Trophoblast cell (in vitro differentiated cells and primary cell): Measurements from ENCODE around the gene CTDSPL2.

Experiments used
- DNase-seq, 2 donors: peaks; one replicate each; pipeline ENCODE4 v3.0.0-alpha.2; 2016
- H2AFZ ChIP-seq: 2 replicates; pipeline ENCODE4 v1.6.1; 2013; ENCODE audit warnings: low read length, moderate library complexity, mild to moderate bottlenecking; ENCODE audit not compliant: insufficient read depth, poor library complexity
- H2AK5ac ChIP-seq: 2 replicates; pipeline ENCODE4 v1.6.1; 2013; ENCODE audit warnings: mild to moderate bottlenecking, low read length
- H2BK120ac ChIP-seq: 2 replicates; pipeline ENCODE4 v1.6.1; 2013; ENCODE audit warnings: low read length, mild to moderate bottlenecking, moderate library complexity; ENCODE audit not compliant: insufficient read depth, poor library complexity
- H2BK12ac ChIP-seq: 2 replicates; pipeline ENCODE4 v1.6.1; 2013; ENCODE audit warnings: mild to moderate bottlenecking, low read length, moderate library complexity
- H2BK5ac ChIP-seq: 2 replicates; pipeline ENCODE4 v1.6.1; 2013; ENCODE audit warnings: low read length, low read depth, moderate library complexity, mild to moderate bottlenecking; ENCODE audit not compliant: poor library complexity
- H3K14ac ChIP-seq: 2 replicates; pipeline ENCODE4 v1.6.1; 2013; ENCODE audit warnings: mild to moderate bottlenecking, low read length
- H3K18ac ChIP-seq: 2 replicates; pipeline ENCODE4 v1.6.1; 2013; ENCODE audit warnings: mild to moderate bottlenecking, low read length
- H3K23ac ChIP-seq: 2 replicates; pipeline ENCODE4 v1.6.1; 2013; ENCODE audit warnings: low read length
- H3K27ac ChIP-seq: 2 replicates; pipeline ENCODE4 v1.5.1; 2013; ENCODE audit warnings: low read depth, mild to moderate bottlenecking, inconsistent platforms, low read length, moderate library complexity
- H3K27me3 ChIP-seq: 2 replicates; pipeline ENCODE4 v1.6.1; 2013; ENCODE audit warnings: inconsistent platforms, mild to moderate bottlenecking, low read length, moderate library complexity; ENCODE audit not compliant: insufficient read depth
- H3K36me3 ChIP-seq, 2 experiments: 1 replicate in 1 of 2; 2 replicates in 1 of 2; pipeline ENCODE4 v1.6.1; 2013; ENCODE audit warnings: low read length in 2 of 2, mild to moderate bottlenecking in 2 of 2, moderate library complexity in 1 of 2; ENCODE audit not compliant: insufficient read depth in 2 of 2, control insufficient read depth in 1 of 2
- H3K4ac ChIP-seq: 2 replicates; pipeline ENCODE4 v1.6.1; 2013; ENCODE audit warnings: low read depth, mild to moderate bottlenecking, low read length, moderate library complexity
- H3K4me1 ChIP-seq, 2 experiments: 1 replicate in 1 of 2; 2 replicates in 1 of 2; pipeline ENCODE4 v1.6.1; 2013; ENCODE audit warnings: low read length in 2 of 2, mild to moderate bottlenecking in 2 of 2, moderate library complexity in 1 of 2; ENCODE audit not compliant: insufficient read depth in 2 of 2, control insufficient read depth in 1 of 2
- H3K4me2 ChIP-seq: 2 replicates; pipeline ENCODE4 v1.6.1; 2013; ENCODE audit warnings: inconsistent platforms, mild to moderate bottlenecking, low read length, moderate library complexity
- H3K4me3 ChIP-seq: 2 replicates; pipeline ENCODE4 v1.5.1; 2013; ENCODE audit warnings: mild to moderate bottlenecking, low read depth, low read length, inconsistent platforms
- H3K79me1 ChIP-seq: one replicate; pipeline ENCODE4 v1.6.1; 2013; ENCODE audit warnings: low read length
- H3K79me2 ChIP-seq: 2 replicates; pipeline ENCODE4 v1.6.1; 2013; ENCODE audit warnings: low read length, mild to moderate bottlenecking; ENCODE audit not compliant: control insufficient read depth, insufficient read depth, poor library complexity
- H3K9ac ChIP-seq: 2 replicates; pipeline ENCODE4 v1.6.1; 2013; ENCODE audit warnings: mild to moderate bottlenecking, low read length
- H3K9me3 ChIP-seq: 2 replicates; pipeline ENCODE4 v1.6.1; 2013; ENCODE audit warnings: low read depth, mild to moderate bottlenecking, control low read depth, inconsistent platforms, low read length; ENCODE audit not compliant: insufficient read depth
- H4K12ac ChIP-seq: 2 replicates; pipeline ENCODE4 v1.6.1; 2013; ENCODE audit warnings: low read depth, mild to moderate bottlenecking, low read length, moderate library complexity
- H4K8ac ChIP-seq: 2 replicates; pipeline ENCODE4 v1.6.1; 2013; ENCODE audit warnings: low read depth, mild to moderate bottlenecking, low read length, moderate library complexity
- H4K91ac ChIP-seq: one replicate; pipeline ENCODE4 v1.6.1; 2013; ENCODE audit warnings: low read depth, mild to moderate bottlenecking, low read length, moderate library complexity
- WGBS: extraction: QIAGEN DNeasy Blood & Tissue Kit; methylation state at CpG from one replicate; pipeline ENCODE4 v1.1.7; 2013; ENCODE audit warnings: missing lambda C conversion rate; ENCODE audit not compliant: insufficient read length, insufficient coverage; ENCODE audit errors: extremely low coverage; 5-methylcytosine and 5-hydroxymethylcytosine counted together

Gene CTDSPL2

GRCh38 chr15:44435893-44436667 lies 8.7 kb downstream of the CTDSPL2 start:
- Histone ChIP-seq H2BK5ac (no peak overlapping the region), H2BK12ac (no peak overlapping the region), H3K9ac (no peak overlapping the region), H2BK120ac (no peak overlapping the region), H4K91ac (no peak overlapping the region), H4K8ac (no peak overlapping the region), H3K4ac (no peak overlapping the region), H3K79me1 (no peaks in the 10 kb centered on the region), H3K23ac (no peak overlapping the region), H2AFZ (no peak overlapping the region), H3K4me2 (no peak overlapping the region), H3K9me3 (peaks cover 2% of the 10 kb centered on the region), H3K79me2 (peaks cover 12% of the 10 kb centered on the region), H2AK5ac (no peak overlapping the region), H4K12ac (no peak overlapping the region), H3K14ac (no peak overlapping the region), H3K4me3 (no peak overlapping the region), H3K27me3 (no peaks in the 10 kb centered on the region), H3K4me1 (peaks cover 0 to 2% of the 10 kb centered on the region in 2 experiments), H3K27ac (no peak overlapping the region), H3K36me3 (peaks cover 7 to 11% of the 10 kb centered on the region in 2 experiments), H3K18ac (no peak overlapping the region)
- DNase-seq: no peak
- no CpG with 5 or more reads among the region's 2 CpGs for WGBS

GRCh38 chr15:44438402-44438801 lies 11.0 kb downstream of the CTDSPL2 start:
- Histone ChIP-seq H3K79me1 (no peaks in the 10 kb centered on the region), H3K9ac (no peak overlapping the region), H3K27me3 (no peaks in the 10 kb centered on the region), H4K91ac (no peak overlapping the region), H4K8ac (no peak overlapping the region), H3K18ac (no peak overlapping the region), H3K4me2 (no peak overlapping the region), H2AFZ (no peak overlapping the region), H2BK12ac (no peak overlapping the region), H2BK5ac (no peak overlapping the region), H2BK120ac (no peak overlapping the region), H3K27ac (no peak overlapping the region), H3K4me1 (peaks cover 0 to 2% of the 10 kb centered on the region in 2 experiments), H3K36me3 (peaks cover 2 to 6% of the 10 kb centered on the region in 2 experiments), H3K23ac (no peak overlapping the region), H2AK5ac (no peak overlapping the region), H3K14ac (no peak overlapping the region), H3K4me3 (no peak overlapping the region), H3K4ac (no peak overlapping the region), H3K79me2 (peaks cover 7% of the 10 kb centered on the region), H3K9me3 (no peaks in the 10 kb centered on the region), H4K12ac (no peak overlapping the region)
- DNase-seq: no peak
- WGBS: 100% methylated on average over 2 of the region's 3 CpGs

- Histone ChIP-seq H3K14ac (no peak overlapping the region), H3K4ac (no peak overlapping the region), H3K4me2 (no peak overlapping the region), H2BK120ac (no peak overlapping the region), H2AK5ac (no peak overlapping the region), H3K27ac (no peak overlapping the region), H3K9ac (no peak overlapping the region), H3K79me1 (no peaks in the 10 kb centered on the region), H3K79me2 (peaks cover 5% of the 10 kb centered on the region), H4K8ac (no peak overlapping the region), H4K91ac (no peak overlapping the region), H3K4me3 (no peak overlapping the region), H3K23ac (no peak overlapping the region), H2BK12ac (no peak overlapping the region), H3K27me3 (no peaks in the 10 kb centered on the region), H3K9me3 (no peaks in the 10 kb centered on the region), H4K12ac (no peak overlapping the region), H2BK5ac (no peak overlapping the region), H2AFZ (no peak overlapping the region), H3K4me1 (peaks cover 0 to 2% of the 10 kb centered on the region in 2 experiments), H3K18ac (no peak overlapping the region), H3K36me3 (no peaks in the 10 kb centered on the region)
- no peak for DNase-seq
- WGBS: no CpG with 5 or more reads among the region's 5 CpGs
Observed at GRCh38 chr15:44441095-44441501, 13.7 kb downstream of the CTDSPL2 start.

GRCh38 chr15:44443515-44443914 lies 16.1 kb downstream of the CTDSPL2 start:
- Histone ChIP-seq H3K9me3 (no peaks in the 10 kb centered on the region), H3K23ac (no peak overlapping the region), H2AK5ac (no peak overlapping the region), H2BK5ac (no peak overlapping the region), H4K12ac (no peak overlapping the region), H3K4ac (no peak overlapping the region), H2BK120ac (no peak overlapping the region), H3K14ac (no peak overlapping the region), H3K27ac (no peak overlapping the region), H3K4me1 (peaks cover 0 to 2% of the 10 kb centered on the region in 2 experiments), H4K91ac (no peak overlapping the region), H3K79me1 (no peaks in the 10 kb centered on the region), H3K4me2 (no peak overlapping the region), H3K18ac (no peak overlapping the region), H3K36me3 (peaks cover 0 to 6% of the 10 kb centered on the region in 2 experiments), H3K9ac (no peak overlapping the region), H2BK12ac (no peak overlapping the region), H4K8ac (no peak overlapping the region), H2AFZ (no peak overlapping the region), H3K4me3 (no peak overlapping the region), H3K79me2 (peaks cover 5% of the 10 kb centered on the region), H3K27me3 (no peaks in the 10 kb centered on the region)
- WGBS: no CpG with 5 or more reads among the region's 3 CpGs
- DNase-seq: no peak
